Vagina (tissue), 2 donors: ENCODE results near the gene IFNG-AS1.

ENCODE experiments used
- POLR2A ChIP-seq, 2 donors: fragments of 450-650 bp; IDR thresholded peaks; one replicate each; pipeline ENCODE4 v1.6.1; 2017; ENCODE audit warnings: antibody characterized with exemption in 2 of 2, mild to moderate bottlenecking in 2 of 2, moderate library complexity in 2 of 2
- TF ChIP-seq, protein P1 (sequence below), 3 experiments: fragments of 450-650 bp in 2 of 3; fragments of 200-600 bp in 1 of 3; sonication (generic) in 1 of 3; IDR thresholded peaks; one replicate each; pipeline ENCODE4 v1.5.1; 2017 to 2019; ENCODE audit warnings: antibody characterized with exemption in 3 of 3, mild to moderate bottlenecking in 2 of 3, moderate library complexity in 2 of 3

DNA sequence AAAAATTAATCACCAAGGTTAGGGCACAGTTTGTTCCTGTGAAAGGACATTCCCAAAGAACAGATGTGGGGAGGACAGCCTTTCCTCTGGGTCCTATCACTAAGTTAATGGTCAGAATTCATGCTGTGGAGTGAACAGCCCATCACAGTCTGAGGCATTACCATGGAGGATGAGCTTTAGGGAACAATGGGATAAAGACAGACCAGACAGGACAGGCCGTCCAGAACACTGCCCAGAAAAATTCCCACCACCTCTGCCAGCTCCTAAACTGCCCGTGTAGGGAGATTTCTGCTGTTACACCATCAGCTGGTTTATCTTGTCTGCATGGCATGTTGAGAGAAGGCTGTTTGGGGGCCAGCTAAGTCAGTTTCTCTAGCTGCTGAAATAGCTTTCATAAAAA lies 49.6 kb upstream of the IFNG-AS1 start:
- TF ChIP-seq, protein P1, sequence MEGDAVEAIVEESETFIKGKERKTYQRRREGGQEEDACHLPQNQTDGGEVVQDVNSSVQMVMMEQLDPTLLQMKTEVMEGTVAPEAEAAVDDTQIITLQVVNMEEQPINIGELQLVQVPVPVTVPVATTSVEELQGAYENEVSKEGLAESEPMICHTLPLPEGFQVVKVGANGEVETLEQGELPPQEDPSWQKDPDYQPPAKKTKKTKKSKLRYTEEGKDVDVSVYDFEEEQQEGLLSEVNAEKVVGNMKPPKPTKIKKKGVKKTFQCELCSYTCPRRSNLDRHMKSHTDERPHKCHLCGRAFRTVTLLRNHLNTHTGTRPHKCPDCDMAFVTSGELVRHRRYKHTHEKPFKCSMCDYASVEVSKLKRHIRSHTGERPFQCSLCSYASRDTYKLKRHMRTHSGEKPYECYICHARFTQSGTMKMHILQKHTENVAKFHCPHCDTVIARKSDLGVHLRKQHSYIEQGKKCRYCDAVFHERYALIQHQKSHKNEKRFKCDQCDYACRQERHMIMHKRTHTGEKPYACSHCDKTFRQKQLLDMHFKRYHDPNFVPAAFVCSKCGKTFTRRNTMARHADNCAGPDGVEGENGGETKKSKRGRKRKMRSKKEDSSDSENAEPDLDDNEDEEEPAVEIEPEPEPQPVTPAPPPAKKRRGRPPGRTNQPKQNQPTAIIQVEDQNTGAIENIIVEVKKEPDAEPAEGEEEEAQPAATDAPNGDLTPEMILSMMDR (IDR thresholded peaks at IDR 0.05) = no peak
- TF ChIP-seq POLR2A (IDR thresholded peaks at IDR 0.05) = no peak
